IMR-90 (cell line): ENCODE data around the gene TEX53. TPM values are rescaled to one million over a fixed set of nuclear protein-coding genes. Genes with fewer than 3 reads are reported as not detected.

Source experiments
- ATAC-seq: fragments of 200-7000 bp; cut with Tn5 transposase; 2 replicates; pipeline ENCODE4 v1.9.1; 2020; ENCODE audit warnings: low read depth, mild to moderate bottlenecking, moderate library complexity
- BruUV-seq: library from RNA; stranded (reverse); fragments of 400-500 nt; replicated peaks from 2 replicates; lab custom pipeline; 2021; lab: Mats Ljungman, UMichigan
- CTCF ChIA-PET: fragments of 300-600 bp; formaldehyde crosslinking; extraction: SDS; loops from one replicate; lab custom pipeline; 2021; ENCODE audit warnings: antibody characterized with exemption; lab: Yijun Ruan, JAX
- POLR2A ChIA-PET: fragments of 300-600 bp; sonication (Branson Sonifier 250); formaldehyde crosslinking; loops from one replicate; lab custom pipeline; 2022; ENCODE audit warnings: antibody characterized with exemption; ENCODE audit not compliant: unreplicated experiment; lab: Charles Lee
- DNase-seq: peaks from one replicate; pipeline ENCODE4 v3.0.0; 2013
- H2AFZ ChIP-seq: replicated peaks from 2 replicates; pipeline ENCODE3; 2013; ENCODE audit warnings: low read length, mild to moderate bottlenecking; ENCODE audit not compliant: poor library complexity
- H2AK5ac ChIP-seq: 2 replicates; pipeline ENCODE4 v1.6.1; 2013; ENCODE audit warnings: low read depth, low read length, inconsistent platforms
- H2AK9ac ChIP-seq: replicated peaks from 2 replicates; pipeline ENCODE3; 2013; ENCODE audit warnings: mild to moderate bottlenecking, low read depth, low read length, moderate library complexity; ENCODE audit not compliant: poor library complexity
- H2BK120ac ChIP-seq: 2 replicates; pipeline ENCODE4 v1.6.1; 2013; ENCODE audit warnings: low read depth, low read length, inconsistent platforms
- H2BK15ac ChIP-seq: 3 replicates; pipeline ENCODE4 v1.6.1; 2013; ENCODE audit warnings: low read depth, low read length, inconsistent platforms
- H2BK20ac ChIP-seq: 2 replicates; pipeline ENCODE4 v1.6.1; 2013; ENCODE audit warnings: low read depth, mild to moderate bottlenecking, inconsistent platforms, low read length, moderate library complexity
- H2BK5ac ChIP-seq: 2 replicates; pipeline ENCODE4 v1.6.1; 2013; ENCODE audit warnings: mild to moderate bottlenecking, low read depth, low read length, inconsistent platforms; ENCODE audit not compliant: poor library complexity, severe bottlenecking
- H3K14ac ChIP-seq: replicated peaks from 2 replicates; pipeline ENCODE4 v1.6.1; 2013; ENCODE audit warnings: low read depth, low read length, inconsistent platforms
- H3K18ac ChIP-seq: 2 replicates; pipeline ENCODE4 v1.6.1; 2013; ENCODE audit warnings: low read depth, low read length, control low read depth
- H3K23ac ChIP-seq: 2 replicates; pipeline ENCODE4 v1.6.1; 2013; ENCODE audit warnings: low read depth, low read length, inconsistent platforms
- H3K27ac ChIP-seq: 2 replicates; pipeline ENCODE4 v1.5.1; 2013; ENCODE audit warnings: mild to moderate bottlenecking, control low read depth, low read length; ENCODE audit not compliant: insufficient read depth
- H3K27me3 ChIP-seq: 2 replicates; pipeline ENCODE4 v1.6.1; 2013; ENCODE audit warnings: low read length; ENCODE audit not compliant: control insufficient read depth, insufficient read depth
- H3K36me3 ChIP-seq: 2 replicates; pipeline ENCODE4 v1.6.1; 2013; ENCODE audit warnings: low read length, mixed read lengths; ENCODE audit not compliant: control insufficient read depth, insufficient read depth
- H3K4ac ChIP-seq: 2 replicates; pipeline ENCODE4 v1.6.1; 2013; ENCODE audit warnings: low read depth, low read length, inconsistent platforms
- H3K4me1 ChIP-seq: 2 replicates; pipeline ENCODE4 v1.6.1; 2013; ENCODE audit warnings: low read length, mixed read lengths; ENCODE audit not compliant: control insufficient read depth, insufficient read depth
- H3K4me2 ChIP-seq: 2 replicates; pipeline ENCODE4 v1.6.1; 2013; ENCODE audit warnings: low read depth, mild to moderate bottlenecking, control low read depth, low read length, moderate library complexity
- H3K4me3 ChIP-seq: 2 replicates; pipeline ENCODE4 v1.5.1; 2013; ENCODE audit warnings: low read depth, mild to moderate bottlenecking, control low read depth, low read length, moderate library complexity; ENCODE audit not compliant: insufficient read depth
- H3K56ac ChIP-seq: 2 replicates; pipeline ENCODE4 v1.6.1; 2013; ENCODE audit warnings: low read length, inconsistent platforms; ENCODE audit not compliant: insufficient read depth; ENCODE audit errors: extremely low read depth
- H3K79me1 ChIP-seq, 2 experiments: 2 replicates each; pipeline ENCODE4 v1.6.1; 2013; ENCODE audit warnings: low read length in 2 of 2, inconsistent platforms in 1 of 2, low read depth in 1 of 2
- H3K9ac ChIP-seq: 2 replicates; pipeline ENCODE4 v1.6.1; 2013; ENCODE audit warnings: low read depth, low read length, control low read depth
- H3K9me1 ChIP-seq: 2 replicates; pipeline ENCODE4 v1.6.1; 2013; ENCODE audit warnings: low read length, inconsistent platforms; ENCODE audit not compliant: insufficient read depth
- H3K9me3 ChIP-seq: 2 replicates; pipeline ENCODE4 v1.6.1; 2013; ENCODE audit warnings: low read length; ENCODE audit not compliant: control insufficient read depth, insufficient read depth
- H4K20me1 ChIP-seq: 2 replicates; pipeline ENCODE4 v1.6.1; 2013; ENCODE audit warnings: low read length, inconsistent platforms; ENCODE audit not compliant: insufficient read depth
- H4K5ac ChIP-seq: 2 replicates; pipeline ENCODE4 v1.6.1; 2013; ENCODE audit warnings: mild to moderate bottlenecking, low read depth, low read length, control low read depth
- H4K8ac ChIP-seq, 2 experiments: 2 replicates each; pipeline ENCODE4 v1.6.1; 2013; ENCODE audit warnings: low read depth in 2 of 2, low read length in 2 of 2, control low read depth in 1 of 2, inconsistent platforms in 1 of 2
- H4K91ac ChIP-seq: 2 replicates; pipeline ENCODE4 v1.6.1; 2013; ENCODE audit warnings: low read depth, low read length, inconsistent platforms; ENCODE audit not compliant: insufficient read depth
- CHD1 ChIP-seq: IDR thresholded peaks from 2 replicates; pipeline ENCODE4 v1.6.1; 2012; ENCODE audit warnings: low read depth, low read length, improper control_type of control experiment
- MXI1 ChIP-seq: IDR thresholded peaks from 2 replicates; pipeline ENCODE4 v1.6.1; 2012; ENCODE audit warnings: low read depth, mild to moderate bottlenecking, low read length, moderate library complexity, borderline replicate concordance
- RAD21 ChIP-seq: IDR thresholded peaks from 2 replicates; pipeline ENCODE4 v1.6.1; 2012; ENCODE audit warnings: low read length, improper control_type of control experiment
- RFX5 ChIP-seq: IDR thresholded peaks from 2 replicates; pipeline ENCODE4 v1.8.0; 2012; ENCODE audit warnings: low read depth, mild to moderate bottlenecking, low read length, moderate library complexity
- USF2 ChIP-seq: fragments of 150-350 bp; IDR thresholded peaks from 2 replicates; pipeline ENCODE4 v1.6.1; 2017; ENCODE audit warnings: mild to moderate bottlenecking, antibody characterized with exemption, low read length, low read depth
- WGBS, 2 experiments: methylation state at CpG; one replicate each; pipeline versions ENCODE4 v1.1.5 to v1.1.7; 2013; ENCODE audit warnings: missing lambda C conversion rate in 2 of 2; ENCODE audit not compliant: insufficient read length in 1 of 2; ENCODE audit errors: extremely low coverage in 2 of 2; 5-methylcytosine and 5-hydroxymethylcytosine counted together
- dilution Hi-C: fragments of 300-500 bp; cut with HindIII; formaldehyde crosslinking; loops from one replicate; pipeline ENCODE4 v1.14.3; 2018; ENCODE audit warnings: low sequenced_read_pairs; ENCODE audit not compliant: unreplicated experiment
- in situ Hi-C: fragments of 300-500 bp; cut with MboI; formaldehyde crosslinking; loops from 3 replicates; pipeline ENCODE4 v1.14.3; 2019; ENCODE audit warnings: low sequenced_read_pairs, inconsistent platforms, mixed read lengths
- intact Hi-C: fragments of 100-400 bp; cut with micrococcal nuclease; formaldehyde crosslinking; loops from 2 replicates; pipeline ENCODE4 v1.10.0; 2022
- polyA plus RNA-seq, 3 experiments: library from polyadenylated mRNA; depleted of rRNA; stranded (reverse); fragments of >200 nt; gene quantifications; 2 replicates each; pipeline ENCODE4 v1.2.3, GENCODE V29; 2012; ENCODE audit warnings: low replicate concordance in 1 of 3
- total RNA-seq: library from RNA; depleted of rRNA; stranded (reverse); fragments of >200 nt; gene quantifications from 2 replicates; pipeline ENCODE4 v1.2.3, GENCODE V29; 2012

Gene TEX53
- total and polyA plus RNA-seq, 2 of the 4 experiments (the other 2 are of a cell fraction), result not detected

- ChIA-PET CTCF (interaction anchor here (0.6 to 1.1 kb wide), 3 partner anchors 41 to 258 kb away, joined by 3 to 5 read pairs (median 4); no protein-coding TSS in a partner anchor), POLR2A (interaction anchor here (1.1 kb wide), 1 partner anchor 25 kb away, joined by 4 read pairs; the partner anchor contains the start of gene ATP6V1G1)
- Histone ChIP-seq H3K79me1 (peaks cover 19 to 32% of the 10 kb centered on the region in 2 experiments), H2BK120ac (no peak overlapping the region), H3K4me1 (peaks cover 19% of the 10 kb centered on the region), H2BK15ac (no peak overlapping the region), H4K8ac (peak overlapping the region in 1 of 2 experiments; percentile 73; a peak in 1 of 4 replicates), H3K9me3 (no peaks in the 10 kb centered on the region), H3K4me2 (peak overlapping the region; percentile 89), H3K4me3 (peak overlapping the region; percentile 56), H3K23ac (peak overlapping the region; percentile 96; the same call in 1 of the 2 replicates), H3K18ac (no peak overlapping the region), H3K27me3 (no peaks in the 10 kb centered on the region), H3K9me1 (peaks cover 11% of the 10 kb centered on the region), H3K14ac (peak overlapping the region; percentile 26; the same call in 1 of the 2 replicates), H4K91ac (no peak overlapping the region), H3K56ac (peak overlapping the region; percentile 7; the same call in 1 of the 2 replicates), H3K27ac (peak overlapping the region; percentile 36; the same call in 1 of the 2 replicates), H4K5ac (no peak overlapping the region), H4K20me1 (no peaks in the 10 kb centered on the region; the same call in 1 of the 2 replicates), H3K4ac (peak overlapping the region; percentile 77), H2BK20ac (no peak overlapping the region), H2AK5ac (peak overlapping the region; percentile 54; the same call in 1 of the 2 replicates), H3K36me3 (no peaks in the 10 kb centered on the region), H3K9ac (peak overlapping the region; percentile 18; the same call in 1 of the 2 replicates), H2AFZ (peak overlapping the region; percentile 97), H2AK9ac (peak overlapping the region; percentile 86), H2BK5ac (peak overlapping the region; percentile 4)
- dilution Hi-C loops, result no loop called here
- no peak for ATAC-seq
- in situ Hi-C loops, result no loop called here
- BruUV-seq, result no TSS peak
- no peak for TF ChIP-seq CHD1
- TF ChIP-seq USF2, result no peak
- TF ChIP-seq RAD21, result no peak
- TF ChIP-seq MXI1, result no peak
- TF ChIP-seq RFX5, result no peak
- WGBS, 2 experiments, result no CpG with 5 or more reads among the region's 4 CpGs
- DNase-seq, result no peak
- intact Hi-C loops, result loop anchor here (5.0 kb wide), 1 partner anchor 125 kb away; no protein-coding TSS in a partner anchor
These were observed 45.2 kb downstream of the TEX53 start for GRCh38 chr9:114612272-114612923.
